Measurements from ENCODE around the gene OVOL1.

Gene OVOL1

GRCh38 chr11:65778431-65778900 lies 8.4 kb upstream of the OVOL1 start:
- no peak for DNase-seq

- no peak for DNase-seq
These were observed 7.8 kb upstream of the OVOL1 start for GRCh38 chr11:65778901-65779668.

GRCh38 chr11:65779669-65779918 lies 7.3 kb upstream of the OVOL1 start:
- no peak for DNase-seq

GRCh38 chr11:65779919-65780769 lies 6.7 kb upstream of the OVOL1 start:
- peak; percentile 81 for DNase-seq

- peak; percentile 60 for DNase-seq
These were observed 6.1 kb upstream of the OVOL1 start, which contains the start of gene AP5B1 for GRCh38 chr11:65780770-65781151. Gene AP5B1 (minus strand): TSS chr11:65780976. CDS start chr11:65780591, 385 bp downstream.

GRCh38 chr11:65781152-65781961 lies 5.5 kb upstream of the OVOL1 start:
- no peak for DNase-seq

- no peak for DNase-seq
These were observed 4.7 kb upstream of the OVOL1 start for GRCh38 chr11:65781962-65782815.

GRCh38 chr11:65782816-65783228 lies 4.0 kb upstream of the OVOL1 start:
- no peak for DNase-seq

- DNase-seq = no peak
These were observed 1.4 kb upstream of the OVOL1 start for GRCh38 chr11:65785319-65786007.

- no peak for DNase-seq
These were observed 666 bp upstream of the OVOL1 start for GRCh38 chr11:65786008-65786785.

GRCh38 chr11:65787649-65788622 lies 1.1 kb downstream of the OVOL1 start:
- no peak for DNase-seq

- DNase-seq = no peak
These were observed 2.0 kb downstream of the OVOL1 start for GRCh38 chr11:65788821-65789220.

- DNase-seq = no peak
These were observed 2.6 kb downstream of the OVOL1 start for GRCh38 chr11:65789230-65790103.

- DNase-seq = no peak
These were observed 3.4 kb downstream of the OVOL1 start for GRCh38 chr11:65790104-65790901.

- DNase-seq = no peak
These were observed 4.2 kb downstream of the OVOL1 start for GRCh38 chr11:65790902-65791650.

GRCh38 chr11:65791719-65792213 lies 4.9 kb downstream of the OVOL1 start:
- DNase-seq = no peak
